GM19193 (cell line): ENCODE measurements around the gene TIAM2.

ENCODE experiments used
- POLR2A ChIP-seq: IDR thresholded peaks from 4 replicates; pipeline ENCODE4 v1.6.1; 2011; ENCODE audit not compliant: insufficient read depth, insufficient read length; ENCODE audit errors: extremely low read depth

Gene TIAM2

DNA sequence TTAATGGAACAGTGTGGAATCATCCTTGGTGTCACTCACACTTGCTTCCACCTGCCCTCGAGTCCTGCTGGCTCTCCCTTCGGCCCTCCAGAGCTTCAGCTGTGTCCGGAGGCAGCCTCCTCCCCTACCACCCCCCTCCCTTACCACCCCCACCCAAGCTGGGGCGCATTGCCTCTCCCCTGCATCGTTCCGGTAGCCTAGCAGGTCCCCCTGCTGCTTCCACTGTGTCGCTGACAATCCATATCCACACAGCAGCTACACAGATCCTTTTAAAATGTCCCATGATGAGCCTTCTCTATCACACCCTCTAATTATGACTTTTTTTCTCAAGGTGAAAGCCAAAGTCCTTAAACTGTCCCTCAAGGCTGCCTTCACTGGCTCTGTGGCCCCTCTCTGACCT lies 117.6 kb downstream of the TIAM2 start:
- no peak for TF ChIP-seq POLR2A

DNA sequence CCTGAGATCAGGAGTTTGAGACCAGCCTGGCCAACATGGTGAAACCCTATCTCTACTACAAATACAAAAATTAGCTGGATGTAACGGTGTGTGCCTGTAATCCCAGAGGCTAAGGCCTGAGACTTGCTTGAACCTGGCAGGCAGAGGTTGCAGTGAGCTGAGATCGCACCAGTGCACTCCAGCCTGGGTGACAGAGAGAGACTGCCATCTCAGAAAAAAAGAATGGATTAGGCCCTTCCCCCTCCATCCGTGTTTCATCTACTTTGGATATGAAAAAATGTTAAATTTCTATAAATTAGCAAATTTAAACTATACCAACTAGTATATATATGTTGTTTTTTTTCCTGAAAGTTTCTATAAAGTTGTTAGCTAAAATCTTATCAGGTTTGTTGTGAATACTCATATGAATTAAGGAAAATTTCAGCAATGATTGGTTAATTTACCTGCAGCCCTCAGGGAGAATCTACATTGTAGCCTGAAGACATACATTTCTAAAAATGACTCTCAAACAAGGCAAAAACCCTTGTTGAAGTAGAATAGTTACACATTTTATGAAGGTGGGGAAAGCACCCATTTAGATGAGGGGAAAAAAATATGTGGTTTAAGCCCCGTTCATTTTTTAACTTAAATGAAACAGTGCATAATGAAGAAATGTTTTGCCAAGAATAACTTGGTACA lies 120.9 kb downstream of the TIAM2 start:
- TF ChIP-seq POLR2A, result no peak

DNA sequence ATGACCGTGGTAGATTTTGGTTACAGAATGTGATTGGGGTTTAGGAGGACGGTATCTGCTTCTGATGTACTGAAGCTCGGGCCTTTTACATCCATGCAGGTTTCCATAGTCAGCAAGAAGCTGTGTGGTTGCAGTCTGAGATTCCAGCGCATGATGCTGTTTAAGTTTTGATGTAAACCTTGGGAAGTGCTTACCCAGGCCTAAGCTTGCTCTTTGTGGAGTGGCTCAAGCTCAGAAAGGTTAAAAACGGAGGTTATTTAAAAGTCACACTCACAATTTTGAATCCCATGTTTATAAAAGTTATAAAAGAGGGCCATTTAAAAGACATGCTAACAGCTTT lies 121.4 kb downstream of the TIAM2 start:
- TF ChIP-seq POLR2A, result no peak

DNA sequence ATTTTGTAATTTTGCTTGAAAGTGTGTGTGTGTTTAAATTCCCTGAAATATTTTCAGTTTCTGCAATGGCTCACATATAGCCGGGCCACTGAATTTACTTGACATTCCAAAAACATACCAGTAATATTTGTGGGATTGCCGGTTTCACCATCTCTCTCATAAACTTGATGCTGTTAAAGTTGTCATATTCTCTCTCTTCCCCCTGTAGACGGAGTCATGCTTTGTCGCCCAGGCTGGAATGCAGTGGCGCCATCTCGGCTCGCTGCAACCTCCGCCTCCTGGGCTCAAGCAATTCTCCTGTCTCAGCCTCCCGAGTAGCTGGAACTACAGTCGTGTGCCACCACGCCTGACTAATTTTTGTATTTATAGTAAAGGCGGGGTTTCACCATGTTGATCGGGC lies 122.1 kb downstream of the TIAM2 start:
- no peak for TF ChIP-seq POLR2A

DNA sequence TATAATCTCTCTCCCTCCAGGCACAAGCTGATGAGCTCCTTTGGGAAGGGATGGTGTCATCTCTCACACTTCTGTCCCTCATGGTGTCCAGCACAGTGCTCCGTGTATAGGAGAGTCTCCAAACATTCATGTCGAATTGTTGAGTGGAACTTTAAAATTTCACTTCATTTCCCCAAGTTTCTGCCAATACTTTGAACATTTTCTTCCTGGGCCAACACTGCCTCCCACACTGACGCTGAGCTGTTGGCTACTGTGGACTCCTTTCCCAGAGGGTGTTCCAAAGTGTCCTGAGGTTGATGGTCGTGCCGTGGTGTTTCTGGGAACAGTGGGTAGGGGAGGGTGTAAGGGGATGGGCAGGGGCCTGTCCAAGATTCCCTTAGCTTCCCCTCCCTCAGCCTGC lies 122.7 kb downstream of the TIAM2 start:
- no peak for TF ChIP-seq POLR2A

DNA sequence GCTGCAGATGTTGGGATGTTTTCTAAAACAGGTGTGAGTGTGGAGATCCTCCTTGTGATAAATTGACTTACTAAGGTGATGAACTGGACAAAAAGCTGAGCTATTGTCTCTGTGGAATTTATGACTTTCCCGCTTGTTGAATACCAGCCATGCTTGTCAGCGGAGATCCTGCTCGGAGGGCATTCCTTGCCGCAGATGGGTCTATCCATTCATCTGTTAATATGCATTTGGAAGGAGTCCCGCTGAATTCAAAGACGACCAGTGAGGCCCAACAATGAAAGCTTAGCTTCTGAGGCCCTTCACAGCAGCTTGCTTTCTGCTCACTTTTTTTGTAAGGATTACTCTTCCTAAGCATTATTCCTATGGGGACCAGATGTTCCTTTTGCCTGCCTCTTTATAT lies 124.9 kb downstream of the TIAM2 start:
- no peak for TF ChIP-seq POLR2A

DNA sequence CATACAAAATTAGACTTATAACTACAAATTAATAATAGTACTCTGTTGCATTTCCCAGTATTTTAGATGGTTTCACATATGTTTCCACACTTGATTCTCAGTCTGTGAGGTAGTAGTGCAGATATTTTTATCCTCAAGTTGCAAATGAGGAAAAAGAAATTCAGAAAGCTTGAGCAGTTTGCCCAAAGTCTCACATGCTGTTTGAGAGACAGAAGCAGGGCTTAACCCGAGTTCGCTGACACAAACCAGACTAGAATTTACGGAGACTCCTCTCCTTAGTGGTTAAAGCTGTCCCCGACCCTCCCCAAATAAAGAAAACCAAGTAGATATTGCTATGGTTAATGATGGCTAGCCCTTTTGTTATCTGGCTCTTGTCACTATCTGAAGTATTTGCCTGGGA lies 126.2 kb downstream of the TIAM2 start:
- TF ChIP-seq POLR2A, result no peak

DNA sequence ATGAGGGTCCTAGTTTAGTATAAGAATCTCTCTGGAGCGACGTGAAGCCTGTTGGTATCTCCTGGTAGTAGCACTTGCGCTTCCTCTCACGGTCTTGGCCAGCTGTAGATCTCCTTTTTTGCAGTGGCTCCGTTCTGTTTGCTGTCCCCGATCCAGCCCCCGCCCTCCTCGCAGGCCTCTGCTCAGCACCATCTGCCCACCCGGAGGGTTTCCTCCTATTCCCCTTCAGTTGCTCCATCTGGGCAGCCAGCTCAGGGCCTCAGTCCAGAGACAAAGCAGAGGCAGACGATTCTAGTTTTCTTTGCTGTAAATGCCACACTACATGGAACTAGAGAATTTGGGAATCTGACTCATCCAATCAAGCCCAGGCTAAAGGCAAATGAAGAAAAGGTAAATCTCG lies 126.6 kb downstream of the TIAM2 start:
- TF ChIP-seq POLR2A, result no peak

DNA sequence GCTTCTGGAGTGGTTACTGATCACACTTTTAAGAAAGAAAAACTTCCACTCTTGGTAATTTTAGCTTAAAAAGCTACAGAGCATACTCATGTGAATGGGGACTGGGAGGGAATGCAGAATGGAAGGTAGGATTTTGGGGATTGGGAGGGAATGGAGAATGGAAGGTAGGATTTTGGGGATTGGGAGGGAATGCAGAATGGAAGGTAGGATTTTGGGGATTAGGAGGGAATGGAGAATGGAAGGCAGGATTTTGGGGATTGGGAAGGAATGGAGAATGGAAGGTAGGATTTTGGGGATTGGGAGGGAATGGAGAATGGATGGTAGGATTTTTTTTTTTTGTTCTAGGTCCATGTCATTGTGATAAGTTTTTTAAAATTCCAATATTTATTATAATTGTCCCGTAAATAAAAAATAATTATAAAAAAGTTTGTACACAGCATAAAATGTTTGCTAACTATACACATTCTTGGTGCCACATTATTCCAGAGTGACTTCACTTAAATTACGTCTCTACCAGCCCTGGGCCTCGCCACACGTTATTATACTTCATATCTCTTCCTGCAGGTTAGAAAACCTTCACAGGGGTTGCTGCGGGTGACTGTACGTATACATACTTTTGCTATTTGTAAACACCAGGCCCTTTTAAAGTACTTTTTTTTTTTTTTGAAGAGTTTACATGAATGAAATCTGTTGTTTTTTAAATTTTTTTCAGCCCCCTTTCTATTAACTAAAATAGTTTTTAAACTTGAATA lies 127.3 kb downstream of the TIAM2 start:
- TF ChIP-seq POLR2A, result no peak

DNA sequence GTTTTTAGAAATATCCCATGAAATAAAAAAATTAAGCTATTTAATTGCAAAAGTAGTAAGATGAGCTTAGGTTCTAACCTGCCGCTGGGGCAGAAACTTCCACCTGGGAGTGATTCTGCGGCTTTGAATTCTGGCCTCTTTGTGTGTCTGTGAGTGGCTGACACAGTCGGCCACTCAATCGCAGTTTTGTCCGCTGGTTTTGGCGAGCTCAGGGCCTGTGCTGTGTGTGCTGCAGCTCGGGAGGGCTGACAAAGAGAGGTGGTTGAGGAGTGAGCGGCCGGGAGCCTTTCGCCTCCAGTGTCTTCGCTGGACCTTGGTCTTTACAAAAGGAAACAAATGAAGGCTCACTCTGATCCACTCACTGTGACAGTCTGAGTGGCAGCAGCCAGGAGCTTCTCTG lies 128.4 kb downstream of the TIAM2 start:
- TF ChIP-seq POLR2A, result no peak

DNA sequence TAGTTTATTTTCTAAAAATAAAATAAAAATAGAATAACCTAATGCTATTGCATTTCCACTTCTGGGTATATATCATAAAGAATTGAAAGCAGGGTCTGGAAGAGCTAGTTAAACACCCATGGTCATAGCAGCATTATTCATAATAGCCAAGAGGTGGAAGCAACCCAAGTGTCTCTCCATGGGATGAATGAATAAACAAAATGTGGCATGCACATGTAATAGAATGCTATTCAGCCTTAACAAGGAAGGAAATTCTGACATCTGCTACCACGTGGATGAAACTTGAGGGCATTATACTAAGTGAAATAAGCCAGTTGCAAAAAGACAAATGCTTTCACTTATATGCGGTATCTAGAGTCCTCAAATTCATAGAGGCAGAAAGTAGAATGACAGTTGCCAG lies 130.8 kb downstream of the TIAM2 start:
- no peak for TF ChIP-seq POLR2A

DNA sequence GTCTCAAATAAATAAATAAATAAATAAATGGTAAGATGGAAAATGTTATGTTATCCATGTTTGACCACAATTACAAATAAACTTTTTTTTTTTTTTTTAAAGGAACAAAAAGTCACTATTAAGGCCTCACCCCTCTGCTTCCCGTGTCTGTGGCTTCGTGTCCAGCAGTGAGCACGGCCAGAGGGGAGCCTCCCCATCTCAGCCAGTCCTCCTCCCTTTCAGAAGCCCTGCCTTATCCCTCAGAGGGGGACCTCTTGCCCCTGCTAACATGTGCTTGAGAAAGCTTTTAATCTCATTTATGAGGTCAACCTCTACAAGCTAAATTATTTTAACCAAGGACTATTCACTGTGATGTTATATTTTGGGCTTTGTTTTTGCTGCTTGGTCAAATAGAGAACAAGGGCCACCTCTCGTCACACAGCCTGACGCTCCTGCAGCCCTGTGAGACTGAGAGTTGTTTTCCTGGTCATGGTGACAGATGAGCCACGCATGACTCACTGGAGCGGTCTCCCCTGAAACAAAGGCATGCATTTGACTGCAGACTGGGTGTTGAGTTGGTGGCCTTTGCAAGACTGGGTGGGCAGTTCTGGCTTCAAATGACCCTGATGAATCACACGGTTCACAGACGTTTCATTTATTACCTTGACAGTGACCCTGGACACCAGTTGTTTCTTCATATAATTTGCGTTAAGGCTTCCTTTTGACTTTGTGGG lies 131.8 kb downstream of the TIAM2 start:
- no peak for TF ChIP-seq POLR2A

DNA sequence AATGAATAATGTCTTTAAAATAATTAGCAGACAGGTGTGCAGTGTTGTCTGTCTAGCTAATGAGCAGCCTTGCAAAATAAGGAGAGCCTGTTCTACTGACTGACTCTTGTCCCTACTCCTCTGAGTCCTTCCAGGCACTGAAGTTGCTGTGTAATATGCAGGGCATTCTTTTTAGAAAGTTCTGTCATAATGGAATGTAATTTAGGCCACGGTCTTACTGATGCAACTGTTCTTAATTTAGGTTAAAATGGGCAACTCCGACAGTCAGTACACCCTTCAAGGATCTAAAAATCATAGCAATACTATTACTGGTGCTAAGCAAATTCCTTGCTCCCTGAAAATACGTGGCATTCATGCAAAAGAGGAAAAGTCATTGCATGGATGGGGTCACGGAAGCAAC lies 133.9 kb downstream of the TIAM2 start:
- TF ChIP-seq POLR2A, result no peak

DNA sequence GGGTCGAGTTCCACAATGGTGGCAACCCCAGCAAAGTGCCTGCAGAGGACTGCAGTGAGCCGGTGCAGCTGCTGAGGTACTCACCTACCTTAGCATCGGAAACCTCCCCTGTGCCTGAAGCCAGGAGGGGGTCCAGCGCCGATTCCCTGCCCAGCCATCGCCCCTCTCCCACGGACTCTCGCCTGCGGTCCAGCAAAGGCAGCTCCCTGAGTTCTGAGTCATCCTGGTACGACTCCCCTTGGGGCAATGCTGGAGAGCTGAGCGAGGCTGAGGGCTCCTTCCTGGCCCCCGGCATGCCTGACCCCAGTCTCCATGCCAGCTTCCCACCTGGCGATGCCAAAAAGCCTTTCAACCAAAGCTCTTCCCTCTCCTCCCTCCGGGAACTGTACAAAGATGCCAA lies 134.6 kb downstream of the TIAM2 start:
- no peak for TF ChIP-seq POLR2A

DNA sequence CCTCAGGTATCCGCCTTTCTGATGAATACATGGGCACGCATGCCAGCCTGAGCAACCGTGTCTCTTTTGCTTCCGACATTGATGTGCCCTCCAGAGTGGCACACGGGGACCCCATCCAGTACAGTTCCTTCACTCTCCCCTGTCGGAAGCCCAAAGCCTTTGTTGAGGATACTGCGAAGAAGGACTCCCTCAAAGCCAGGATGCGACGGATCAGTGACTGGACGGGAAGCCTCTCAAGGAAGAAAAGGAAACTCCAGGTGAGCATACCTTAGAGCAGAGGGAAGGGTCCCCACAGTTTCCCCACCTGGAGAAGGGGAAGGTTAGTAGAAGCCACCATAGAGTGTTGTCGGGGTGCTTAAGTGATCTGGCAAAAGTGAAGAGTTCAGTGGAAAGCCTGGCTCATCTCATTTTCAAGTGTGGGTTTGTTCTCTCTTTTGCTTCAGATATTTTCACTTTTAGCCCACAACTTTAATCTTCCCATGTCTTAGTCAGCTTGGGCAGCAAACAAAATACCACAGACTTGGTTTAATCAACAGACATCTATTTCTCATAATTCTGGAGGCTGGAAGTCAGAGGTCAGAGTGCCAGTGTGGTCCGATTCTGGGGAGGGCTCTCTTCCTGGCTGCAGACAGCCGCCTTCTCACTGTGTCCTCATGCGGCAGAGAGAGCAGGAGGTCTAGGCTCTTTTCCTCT lies 135.2 kb downstream of the TIAM2 start:
- no peak for TF ChIP-seq POLR2A

DNA sequence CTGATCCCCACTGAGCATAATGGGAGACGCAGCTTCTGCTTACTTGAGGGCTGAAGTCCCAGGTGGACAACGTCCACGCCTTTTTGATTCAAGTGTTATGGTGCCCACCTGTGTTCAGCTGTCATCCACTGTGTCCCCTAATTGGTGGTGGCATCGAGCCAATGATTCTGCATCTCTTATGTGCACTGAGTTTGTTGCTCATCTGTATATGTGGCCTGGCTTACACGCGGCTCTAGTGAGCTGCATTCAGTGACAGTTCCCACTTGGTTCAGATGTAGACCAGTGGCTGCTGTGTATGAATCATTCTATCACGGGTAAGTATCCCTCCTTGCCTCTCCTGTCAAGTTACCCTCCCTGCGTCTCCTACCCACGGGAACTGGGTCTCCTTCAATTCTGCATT lies 137.5 kb downstream of the TIAM2 start:
- TF ChIP-seq POLR2A, result no peak

DNA sequence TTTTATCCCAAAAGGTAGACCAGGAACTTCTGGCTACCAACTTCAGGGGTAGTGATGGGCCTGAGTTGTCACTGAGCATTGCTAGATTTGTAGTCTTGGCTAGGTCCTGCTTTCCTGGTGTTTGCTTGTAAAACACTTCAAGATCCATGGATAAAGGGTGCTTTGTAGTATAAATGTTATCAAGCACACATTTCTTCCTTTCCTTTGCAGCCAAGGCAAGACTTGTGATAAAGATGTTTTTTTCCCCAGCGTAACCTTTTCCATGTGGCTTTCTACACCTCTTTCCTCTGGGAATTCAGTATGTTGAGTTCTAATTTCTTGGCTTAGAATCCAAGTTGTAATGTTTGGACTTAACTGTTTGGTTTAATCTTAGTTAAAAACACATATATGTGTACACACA lies 145.9 kb downstream of the TIAM2 start:
- no peak for TF ChIP-seq POLR2A

DNA sequence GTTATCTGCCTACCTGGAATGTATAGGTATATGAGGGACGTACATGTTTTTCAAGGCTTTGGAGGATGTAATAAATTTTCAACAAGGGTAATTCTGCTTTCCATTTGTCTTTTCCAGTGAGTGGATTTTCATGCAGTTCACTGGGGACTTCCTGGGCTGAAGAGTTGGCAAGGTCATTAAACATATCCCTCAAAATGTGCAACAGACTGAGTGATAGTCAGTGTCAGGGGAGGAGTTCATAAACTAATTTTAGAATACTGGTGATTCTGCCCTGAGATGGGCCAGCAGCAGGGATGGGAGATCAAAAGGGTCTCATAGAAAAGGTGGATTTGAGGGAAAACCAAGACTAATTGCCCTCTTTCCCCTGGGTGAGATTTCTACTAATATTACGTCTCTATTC lies 146.4 kb downstream of the TIAM2 start:
- no peak for TF ChIP-seq POLR2A
